ENCODE results near the gene ANO6. TPM values are rescaled to one million over a fixed set of nuclear protein-coding genes. Genes with fewer than 3 reads are reported as not detected.
"Not testable (repeated sequence)": the region's sequence is repeated elsewhere in the genome, so short reads cannot be mapped to it uniquely, and the experiment has no call there.

Gene ANO6
- polyA plus RNA-seq, 1 donor = 73.3 TPM

GRCh38 chr12:45342848-45343247 lies 127.0 kb downstream of the ANO6 start:
- no peak for DNase-seq

GRCh38 chr12:45343269-45344051 lies 127.6 kb downstream of the ANO6 start:
- no peak for DNase-seq

- no peak for DNase-seq
These were observed 132.4 kb downstream of the ANO6 start for GRCh38 chr12:45348311-45348710.

- no peak for DNase-seq
These were observed 133.1 kb downstream of the ANO6 start for GRCh38 chr12:45348986-45349385.

GRCh38 chr12:45349916-45350315 lies 134.0 kb downstream of the ANO6 start:
- no peak for DNase-seq

- DNase-seq = no peak
These were observed 135.0 kb downstream of the ANO6 start for GRCh38 chr12:45350861-45351260.

GRCh38 chr12:45351921-45352670 lies 136.2 kb downstream of the ANO6 start:
- no peak for DNase-seq

GRCh38 chr12:45353944-45354343 lies 138.0 kb downstream of the ANO6 start:
- DNase-seq = no peak

GRCh38 chr12:45354399-45354798 lies 138.5 kb downstream of the ANO6 start:
- no peak for DNase-seq

GRCh38 chr12:45355730-45356129 lies 139.8 kb downstream of the ANO6 start:
- no peak for DNase-seq

- no peak for DNase-seq
These were observed 141.1 kb downstream of the ANO6 start for GRCh38 chr12:45356822-45357538.

- DNase-seq = peak; percentile 27
These were observed 141.9 kb downstream of the ANO6 start for GRCh38 chr12:45357539-45358417.

- DNase-seq = no peak
These were observed 146.4 kb downstream of the ANO6 start for GRCh38 chr12:45362291-45362690.

GRCh38 chr12:45363903-45364302 lies 148.0 kb downstream of the ANO6 start:
- DNase-seq = no peak

- no peak for DNase-seq
These were observed 153.1 kb downstream of the ANO6 start for GRCh38 chr12:45368841-45369489.

GRCh38 chr12:45377815-45378214 lies 161.9 kb downstream of the ANO6 start:
- DNase-seq = no peak

- no peak for DNase-seq
These were observed 163.4 kb downstream of the ANO6 start for GRCh38 chr12:45379261-45379660.

GRCh38 chr12:45381351-45381750 lies 165.5 kb downstream of the ANO6 start:
- no peak for DNase-seq

- peak; percentile 37 for DNase-seq
These were observed 172.7 kb downstream of the ANO6 start for GRCh38 chr12:45388545-45388944.

- DNase-seq = no peak
These were observed 173.5 kb downstream of the ANO6 start for GRCh38 chr12:45389426-45389825.

- not testable (repeated sequence) for DNase-seq
These were observed 181.6 kb downstream of the ANO6 start for GRCh38 chr12:45397499-45397898.
